GM12891 (cell line): ENCODE data around the gene RABL2A.
"Not testable (repeated sequence)": the region's sequence is repeated elsewhere in the genome, so short reads cannot be mapped to it uniquely, and the experiment has no call there.

Source experiments
- DNase-seq: peaks from one replicate; pipeline ENCODE4 v3.0.0; 2011; ENCODE audit warnings: low spot score; ENCODE audit not compliant: insufficient read length
- FAIRE-seq: peaks from 2 replicates; lab custom pipeline; 2011; peaks lifted over from hg19 to GRCh38; lab: Jason Lieb, UNC
- PAX5 ChIP-seq: IDR thresholded peaks from 2 replicates; pipeline ENCODE4 v1.6.1; 2011; ENCODE audit warnings: low read length, moderate library complexity, mild to moderate bottlenecking; ENCODE audit not compliant: insufficient read depth, severe bottlenecking
- POLR2A ChIP-seq: IDR thresholded peaks from 2 replicates; pipeline ENCODE4 v1.6.1; 2011; ENCODE audit warnings: low read depth, low read length, control low read depth
- POLR2AphosphoS5 ChIP-seq: IDR thresholded peaks from 2 replicates; pipeline ENCODE4 v1.6.1; 2011; ENCODE audit warnings: low read depth, low read length, control low read depth
- POU2F2 ChIP-seq: IDR thresholded peaks from 2 replicates; pipeline ENCODE4 v1.6.1; 2011; ENCODE audit warnings: low read depth, mild to moderate bottlenecking, control low read depth, low read length, moderate library complexity
- SPI1 ChIP-seq: IDR thresholded peaks from 2 replicates; pipeline ENCODE4 v1.6.1; 2011; ENCODE audit warnings: low read depth, low read length, control low read depth
- TAF1 ChIP-seq: IDR thresholded peaks from 2 replicates; pipeline ENCODE4 v1.6.1; 2011; ENCODE audit warnings: low read depth, low read length, control low read depth

Gene RABL2A

DNA sequence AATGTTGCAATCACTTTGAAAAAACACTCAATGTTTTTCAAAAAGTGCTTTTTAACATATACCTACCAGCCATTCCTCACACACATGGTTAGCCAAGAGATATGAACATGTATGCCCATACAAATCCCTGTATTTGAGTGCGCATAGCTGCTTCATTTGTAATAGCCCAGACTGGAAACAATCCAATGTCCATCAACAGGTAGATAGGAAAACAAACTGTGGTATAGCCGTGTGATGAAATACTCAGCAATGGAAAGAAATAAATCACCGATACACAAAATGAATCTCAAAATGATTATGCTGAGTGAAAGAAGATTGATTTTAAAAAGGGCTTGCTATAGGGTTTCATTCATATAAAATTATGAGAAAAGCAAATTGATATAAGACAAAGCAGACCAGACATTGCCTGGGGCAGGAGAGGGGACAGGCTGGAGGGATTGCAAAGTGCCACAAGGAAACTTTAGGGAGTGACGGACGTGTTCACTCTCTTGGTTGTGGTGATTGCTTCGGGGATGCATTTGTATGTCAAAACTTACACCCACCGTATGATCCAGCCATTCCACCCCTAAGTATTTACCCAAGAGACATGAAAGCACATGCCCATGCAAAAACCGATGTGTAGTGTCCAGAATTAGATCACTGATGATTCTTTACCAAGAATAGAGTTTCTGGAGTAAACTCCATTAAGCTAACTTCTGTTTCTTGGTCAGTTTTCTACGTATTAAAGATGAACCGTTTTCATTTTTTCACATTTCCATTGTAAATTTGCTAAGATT, 36.4 kb downstream of the RABL2A start:
- FAIRE-seq, DNase-seq: not testable (repeated sequence)

DNA sequence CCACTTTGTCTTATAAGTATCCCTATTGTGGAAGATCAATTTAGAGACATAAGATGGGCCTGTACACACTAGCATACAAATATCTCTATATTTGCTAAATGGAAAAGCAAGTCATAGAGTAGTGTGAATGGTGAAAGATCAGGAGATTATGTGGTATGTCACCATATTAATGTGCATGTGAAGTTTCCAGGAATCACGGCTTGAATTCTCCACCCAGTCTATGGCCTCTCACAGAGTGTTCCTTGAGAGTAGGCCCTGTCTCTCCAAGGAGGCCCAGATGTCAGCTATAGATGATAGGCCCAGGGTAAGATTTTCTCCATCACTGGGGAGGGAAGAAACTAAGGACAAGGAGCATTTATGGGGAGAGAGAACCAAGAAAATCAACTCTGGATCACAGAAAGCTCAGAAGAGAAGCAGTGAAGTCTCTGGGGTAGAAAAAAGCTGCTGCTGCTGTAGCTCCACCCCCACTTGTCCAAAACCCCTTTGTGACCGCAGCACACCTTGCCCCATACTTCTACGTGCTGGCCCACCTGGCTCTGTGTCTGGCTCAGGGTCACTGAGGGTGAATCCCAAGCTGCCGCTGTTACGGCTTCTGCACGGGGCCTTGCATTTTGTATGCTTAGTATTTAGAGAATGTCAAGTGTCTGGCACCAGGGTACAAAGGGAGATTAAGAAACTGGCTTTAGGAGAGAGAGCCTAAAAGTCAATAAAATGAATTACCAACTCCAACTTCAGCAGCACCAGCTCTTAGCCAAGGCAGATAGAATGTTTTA, 37.9 kb downstream of the RABL2A start:
- DNase-seq, FAIRE-seq: not testable (repeated sequence)

GRCh38 chr2:113669013-113669412, 41.9 kb downstream of the RABL2A start:
- not testable (repeated sequence) for DNase-seq, FAIRE-seq

DNA sequence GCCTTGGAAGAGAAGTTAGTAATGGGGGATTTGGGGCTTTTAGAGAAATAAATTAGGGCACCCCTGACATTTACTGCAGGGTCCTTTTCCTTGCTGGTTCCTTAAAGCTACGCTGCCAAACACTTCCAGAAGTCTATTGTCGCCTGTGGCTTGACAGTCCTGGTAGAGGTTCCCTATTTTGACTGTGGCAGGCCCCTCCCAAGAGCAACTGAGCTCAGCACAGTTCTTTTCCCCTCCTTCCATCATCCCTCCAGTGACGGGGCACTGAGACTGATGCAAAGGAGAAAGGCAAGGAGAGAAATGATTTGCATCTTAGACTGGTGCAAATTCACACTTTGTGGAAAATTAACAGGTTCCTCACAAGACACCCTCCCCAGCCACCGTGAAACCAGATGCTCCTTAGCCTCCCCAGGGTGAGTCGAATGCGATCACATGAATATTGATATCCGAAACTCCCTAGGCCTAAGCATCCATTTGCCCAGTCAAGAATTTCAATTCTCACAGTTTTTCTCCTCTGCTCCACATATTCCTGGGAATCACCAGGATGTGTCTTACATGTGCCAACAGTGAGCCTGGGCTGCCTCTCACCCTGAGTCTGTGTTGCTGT, 45.4 kb downstream of the RABL2A start:
- no peak for DNase-seq
- FAIRE-seq = no peak
- TF ChIP-seq PAX5 (no peak), SPI1 (no peak), TAF1 (no peak), POLR2A (no peak), POU2F2 (no peak), POLR2AphosphoS5 (no peak)

- no peak for TF ChIP-seq SPI1
- no peak for TF ChIP-seq POLR2A
- TF ChIP-seq POLR2AphosphoS5 = no peak
- TF ChIP-seq PAX5 = no peak
- no peak for TF ChIP-seq TAF1
- TF ChIP-seq POU2F2 = no peak
- DNase-seq (no peak), FAIRE-seq (no peak)
These were observed 48.8 kb downstream of the RABL2A start for GRCh38 chr2:113675875-113676274.

- TF ChIP-seq TAF1 (no peak), POU2F2 (no peak), SPI1 (no peak), POLR2AphosphoS5 (no peak), PAX5 (no peak), POLR2A (no peak)
- FAIRE-seq (no peak), DNase-seq (no peak)
These were observed 49.7 kb downstream of the RABL2A start for GRCh38 chr2:113676623-113677266.

DNA sequence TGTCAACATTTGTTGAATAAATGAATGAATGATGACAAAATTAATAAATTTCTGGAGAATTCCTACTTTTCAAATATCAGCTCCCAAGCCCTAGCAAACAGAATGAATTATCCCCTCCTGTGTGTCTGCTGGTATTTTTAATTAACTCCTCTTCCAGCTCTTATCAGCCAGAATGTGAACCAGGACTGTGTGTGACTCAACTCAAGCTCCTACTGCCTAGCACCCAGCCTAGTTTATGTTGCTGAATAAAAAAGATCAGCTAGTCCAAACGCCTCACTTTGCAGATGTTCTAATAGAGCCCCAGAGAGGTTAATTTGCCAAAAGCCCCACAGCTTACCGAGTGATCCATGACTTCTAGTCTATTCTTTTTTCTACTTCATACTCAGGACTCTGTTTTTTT, 50.3 kb downstream of the RABL2A start:
- FAIRE-seq (no peak), DNase-seq (no peak)
- TF ChIP-seq TAF1 (no peak), POLR2AphosphoS5 (no peak), POLR2A (no peak), PAX5 (no peak), SPI1 (no peak), POU2F2 (no peak)

- no peak for TF ChIP-seq POU2F2
- TF ChIP-seq SPI1 = no peak
- TF ChIP-seq PAX5 = no peak
- TF ChIP-seq POLR2AphosphoS5 = no peak
- no peak for TF ChIP-seq TAF1
- no peak for FAIRE-seq
- no peak for DNase-seq
These were observed 52.4 kb downstream of the RABL2A start for GRCh38 chr2:113679457-113679856.

- no peak for DNase-seq
- peak; percentile 61 for FAIRE-seq
- TF ChIP-seq POLR2A = no peak
- TF ChIP-seq TAF1 = no peak
- no peak for TF ChIP-seq POU2F2
- TF ChIP-seq POLR2AphosphoS5 = no peak
- TF ChIP-seq SPI1 = no peak
- no peak for TF ChIP-seq PAX5
These were observed 58.4 kb downstream of the RABL2A start for GRCh38 chr2:113685471-113685870.

- FAIRE-seq = no peak
- no peak for DNase-seq
- TF ChIP-seq POLR2A = no peak
- no peak for TF ChIP-seq TAF1
- TF ChIP-seq POLR2AphosphoS5 = no peak
- no peak for TF ChIP-seq POU2F2
- TF ChIP-seq PAX5 = no peak
- TF ChIP-seq SPI1 = no peak
These were observed 59.5 kb downstream of the RABL2A start for GRCh38 chr2:113686537-113686936.

DNA sequence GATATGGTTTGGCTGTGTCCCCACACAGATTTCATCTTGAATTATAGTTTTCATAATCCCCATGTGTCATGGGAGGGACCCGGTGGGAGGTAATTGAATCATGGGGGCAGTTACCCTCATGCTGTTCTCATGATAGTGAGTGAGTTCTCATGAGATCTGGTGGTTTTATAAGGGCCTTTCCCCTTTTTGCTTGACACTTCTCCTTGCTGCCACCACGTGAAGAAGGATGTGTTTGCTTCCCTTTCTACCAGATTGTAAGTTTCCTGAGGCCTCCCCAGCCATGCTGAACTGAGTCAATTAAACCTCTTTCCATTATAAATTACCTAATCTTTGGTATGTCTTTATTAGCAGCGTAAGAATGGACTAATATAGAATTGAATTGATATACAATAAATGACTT, 63.8 kb downstream of the RABL2A start:
- not testable (repeated sequence) for DNase-seq

More for the DNA sequence above, 63.8 kb downstream of the RABL2A start:
- not testable (repeated sequence) for FAIRE-seq
